Activated CD4-positive, alpha-beta T cell treated with anti-CD3 and anti-CD28 coated beads for 48 hours (primary cell): ENCODE results near the gene DDX31.
A peak's percentile ranks its signal among the peaks of the same experiment; 100 is the strongest.

Source experiments
- DNase-seq: peaks from one replicate; pipeline ENCODE4 v3.0.0-alpha.2; 2020

The DDX31 gene

DNA sequence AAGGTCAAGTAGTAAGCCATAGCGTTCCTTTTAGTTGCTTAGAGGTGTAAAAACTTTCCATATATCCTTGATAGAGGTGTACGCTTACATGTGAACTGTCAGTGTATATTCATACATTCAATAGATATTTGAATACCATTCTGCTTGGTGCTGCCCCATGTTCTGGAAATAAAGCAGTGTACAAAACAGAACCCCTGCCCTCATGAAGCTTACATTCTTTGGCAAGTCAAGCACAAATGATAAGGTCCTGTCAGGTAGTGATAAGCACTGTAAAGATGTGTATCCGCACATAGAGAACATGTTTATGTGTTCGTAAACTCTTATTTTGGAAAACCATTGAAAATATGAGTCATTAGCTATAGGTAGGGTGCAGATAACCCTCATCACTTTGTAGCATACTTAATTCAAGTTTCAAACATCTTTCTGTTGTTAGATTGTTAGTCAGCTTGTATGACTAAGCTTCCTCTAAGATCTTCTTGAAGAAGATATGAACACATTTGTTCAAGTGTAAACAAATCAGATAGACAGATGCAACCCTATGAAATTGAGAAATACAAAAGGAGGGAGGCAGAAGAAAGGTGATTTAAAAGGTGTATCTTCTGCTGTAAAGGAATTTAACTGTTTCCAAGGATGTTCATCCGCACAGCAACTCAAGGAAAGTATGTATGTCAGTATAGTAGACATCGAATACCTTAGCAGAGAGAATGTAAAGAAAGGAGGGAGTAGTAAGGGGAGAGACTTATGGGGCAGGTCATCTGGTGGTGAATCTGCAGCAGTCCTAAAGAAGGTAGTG, 2.0 kb upstream of the DDX31 start:
- DNase-seq = no peak

DNA sequence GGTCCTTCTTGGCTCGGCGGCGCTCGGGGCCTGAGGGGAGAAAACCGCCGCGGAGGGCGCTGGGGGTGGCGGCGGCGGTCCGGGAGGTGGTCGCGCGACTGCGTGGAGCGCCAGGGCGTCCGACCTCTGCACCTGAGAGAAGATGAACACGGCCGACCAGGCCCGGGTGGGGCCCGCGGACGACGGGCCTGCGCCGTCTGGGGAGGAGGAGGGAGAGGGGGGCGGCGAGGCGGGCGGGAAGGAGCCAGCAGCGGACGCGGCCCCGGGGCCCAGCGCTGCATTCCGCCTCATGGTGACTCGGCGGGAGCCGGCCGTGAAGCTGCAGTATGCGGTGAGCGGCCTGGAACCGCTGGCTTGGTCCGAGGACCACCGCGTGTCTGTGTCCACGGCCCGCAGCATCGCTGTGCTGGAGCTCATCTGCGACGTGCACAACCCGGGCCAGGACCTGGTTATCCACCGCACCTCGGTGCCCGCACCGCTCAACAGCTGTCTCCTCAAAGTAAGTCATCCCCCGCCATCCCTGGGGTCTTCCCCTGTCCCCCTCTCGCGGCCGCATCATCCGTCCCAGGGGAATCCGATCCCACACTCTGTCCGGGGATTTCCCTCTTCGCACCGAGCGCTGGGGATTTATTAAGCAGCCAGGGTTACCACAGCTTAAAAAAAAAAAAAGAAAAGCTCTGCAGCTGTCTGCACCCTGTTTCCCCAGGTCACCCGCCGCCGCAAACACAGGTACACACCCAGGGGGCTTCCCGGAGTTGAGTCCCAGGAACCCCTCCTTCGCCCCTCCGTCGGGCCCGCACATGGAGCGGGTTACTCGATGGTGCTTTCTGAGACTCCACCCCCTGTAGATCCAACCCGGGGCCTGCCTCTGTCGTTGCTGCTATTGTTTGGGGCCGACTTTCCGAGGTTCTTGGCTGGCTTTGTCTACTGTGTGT, 941 bp upstream of the DDX31 start, which contains the start of gene GTF3C4:
Gene GTF3C4 (plus strand): TSS at position 8 of the 935 bp plus-strand sequence. CDS start 135 bp downstream, at position 143.
- DNase-seq = peak; percentile 60

GRCh38 chr9:132669319-132669697, 475 bp downstream of the DDX31 start:
- no peak for DNase-seq

- no peak for DNase-seq
These were observed 5.9 kb downstream of the DDX31 start for GRCh38 chr9:132663851-132664250.

GRCh38 chr9:132663117-132663516, 6.7 kb downstream of the DDX31 start:
- no peak for DNase-seq

DNA sequence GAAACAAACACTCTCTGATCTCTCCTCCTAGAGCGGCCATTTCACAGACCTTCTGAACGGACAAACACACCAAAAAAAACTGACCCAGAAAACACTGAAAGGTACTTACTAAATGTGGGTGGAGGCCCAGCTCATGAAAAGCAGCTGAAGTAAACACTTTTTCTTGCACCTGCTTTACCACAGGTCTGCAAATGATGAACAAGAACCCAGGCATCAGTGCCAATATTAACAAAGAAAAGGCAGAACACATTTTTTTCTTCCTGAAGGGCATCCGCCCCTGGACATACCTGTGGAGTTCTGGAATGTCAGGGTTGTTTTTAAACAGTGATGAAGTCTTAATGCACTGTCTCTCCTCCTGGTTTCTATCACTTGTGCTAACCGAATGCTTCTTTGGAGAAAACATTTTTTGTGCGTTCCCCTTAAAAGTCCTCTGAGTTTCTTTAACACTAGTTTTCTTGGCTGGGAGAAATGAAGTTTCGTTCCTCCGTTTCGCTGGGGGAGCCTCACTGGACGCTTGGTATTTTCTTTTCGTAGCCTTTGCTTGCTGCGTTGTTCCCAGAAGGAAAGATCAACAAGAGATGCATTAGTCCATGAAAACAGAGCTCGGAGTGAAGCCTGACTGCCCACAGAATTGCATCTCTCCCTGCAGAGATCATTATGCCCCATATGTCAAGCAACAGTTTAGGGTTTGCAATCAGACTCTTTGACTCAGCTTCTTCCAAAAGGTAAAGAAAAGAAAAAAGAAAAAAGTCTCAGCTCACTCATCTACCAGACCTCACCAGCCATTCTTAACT, 7.4 kb downstream of the DDX31 start:
- no peak for DNase-seq

- DNase-seq = no peak
These were observed 13.5 kb downstream of the DDX31 start for GRCh38 chr9:132656299-132656698.

GRCh38 chr9:132651259-132651658, 18.5 kb downstream of the DDX31 start:
- peak; percentile 4 for DNase-seq

DNA sequence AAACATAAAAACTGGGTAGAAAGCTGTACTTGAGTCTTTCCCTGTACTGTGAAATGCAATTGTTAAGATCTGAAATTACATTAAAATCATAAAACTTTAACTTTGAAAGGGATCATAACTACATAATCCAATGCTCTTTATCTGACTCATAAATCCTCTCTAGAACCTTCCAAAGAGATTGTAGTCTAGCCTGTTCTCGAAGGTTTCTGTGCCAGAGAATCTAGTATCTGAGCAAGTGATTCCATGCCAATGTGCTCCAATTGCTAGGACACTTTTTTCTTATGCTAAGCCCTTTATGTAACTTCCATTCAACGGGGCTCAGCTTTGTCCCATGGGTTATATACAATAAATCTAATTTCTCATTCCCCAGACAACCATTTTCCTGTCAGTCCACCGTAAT, 21.1 kb downstream of the DDX31 start:
- DNase-seq = no peak

DNA sequence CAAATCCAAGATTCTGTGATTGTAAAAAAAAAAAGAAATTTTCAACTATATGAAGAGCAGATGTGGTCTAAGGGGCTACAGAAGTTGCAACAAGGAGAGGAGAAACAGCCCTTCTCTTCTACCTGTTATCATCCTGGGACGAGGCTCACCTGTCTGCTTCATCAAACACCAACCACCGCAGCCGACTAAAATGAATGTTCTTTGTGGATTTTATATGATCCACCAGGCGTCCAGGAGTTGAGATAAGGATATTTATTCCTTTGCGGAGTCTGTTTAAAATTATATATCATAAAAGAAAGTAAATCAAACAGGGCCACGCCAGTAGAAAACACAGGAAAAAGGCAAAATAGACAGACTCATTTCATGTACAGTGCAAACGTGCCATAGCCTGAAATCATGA, 21.5 kb downstream of the DDX31 start:
- DNase-seq = no peak

DNA sequence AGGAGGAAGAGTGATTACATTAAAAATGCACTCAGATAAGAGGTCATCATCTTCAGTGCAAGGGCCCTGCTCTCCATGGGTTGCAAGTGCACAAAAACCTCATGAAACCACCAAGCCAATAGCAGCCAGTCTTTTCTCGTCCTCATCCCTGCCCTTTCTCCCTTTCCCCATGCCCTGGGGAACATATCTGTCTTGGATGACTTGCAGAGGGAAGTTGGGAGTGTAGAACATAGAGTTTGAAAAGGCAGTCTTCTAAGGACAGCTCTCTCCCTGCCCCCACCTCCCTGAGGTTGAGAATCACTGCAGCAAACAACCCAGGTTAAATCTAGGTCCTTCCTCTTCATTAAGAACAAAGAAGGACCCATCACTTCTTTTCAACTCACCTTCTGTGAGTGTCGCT, 22.0 kb downstream of the DDX31 start:
- DNase-seq = no peak

GRCh38 chr9:132647355-132647754, 22.4 kb downstream of the DDX31 start:
- DNase-seq = peak; percentile 7

DNA sequence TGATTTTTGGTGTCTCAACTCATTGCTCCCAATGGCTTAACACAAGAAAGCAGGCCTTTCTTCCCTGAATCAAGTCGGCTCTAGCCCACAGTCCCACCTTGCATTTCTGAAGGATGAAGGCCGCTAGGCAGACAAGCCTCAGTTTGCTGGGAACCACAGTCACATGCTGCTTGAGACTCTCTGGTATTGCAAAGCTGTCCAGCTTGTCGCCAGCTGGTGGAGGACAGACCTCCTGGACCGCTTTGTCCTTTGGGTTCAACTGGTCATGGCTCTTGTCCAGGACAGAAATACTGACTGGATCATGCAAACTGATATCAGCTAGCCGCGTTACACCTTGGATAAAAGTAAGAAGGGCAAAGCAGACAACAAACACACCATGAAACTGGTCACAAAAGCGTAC, 23.1 kb downstream of the DDX31 start:
- DNase-seq = no peak

DNA sequence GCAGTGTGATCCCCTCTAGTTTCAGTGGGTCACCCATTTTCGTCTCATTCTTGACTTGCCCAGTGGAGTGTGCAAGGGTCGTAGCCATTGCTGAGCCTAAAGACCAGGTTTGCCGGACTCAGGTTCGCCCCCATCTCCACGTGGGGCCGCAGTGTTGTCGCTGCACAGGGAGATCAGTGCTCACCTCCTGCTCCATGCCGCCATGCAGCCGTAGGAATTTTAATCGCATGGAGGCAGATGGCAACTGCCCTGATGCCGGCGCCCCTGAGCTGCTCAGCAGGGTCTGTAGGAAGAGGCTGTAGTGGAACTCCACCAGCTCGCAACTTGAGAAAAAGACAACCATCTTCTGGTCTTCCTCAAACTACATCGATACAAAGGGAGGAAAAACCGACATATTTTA, 24.1 kb downstream of the DDX31 start:
- DNase-seq = no peak

DNA sequence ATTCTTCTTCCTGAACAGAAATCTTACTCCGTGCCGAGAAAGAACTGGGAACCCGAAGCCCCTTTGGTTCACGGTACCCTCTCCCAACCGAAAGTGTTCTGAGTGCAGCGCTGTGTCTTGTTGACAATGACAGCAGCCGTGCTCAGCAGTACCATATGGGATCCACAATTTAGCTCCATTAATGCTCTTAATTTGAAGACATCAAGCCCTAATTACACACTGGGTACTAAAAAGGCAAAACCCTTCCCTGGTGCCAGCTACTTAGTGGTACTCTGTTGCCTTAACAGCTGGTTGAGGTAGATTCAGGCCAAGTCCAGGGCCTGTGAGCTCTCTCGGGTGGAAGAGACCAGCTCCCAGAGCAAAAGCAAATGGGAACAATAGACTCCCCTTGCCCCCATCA, 24.5 kb downstream of the DDX31 start:
- DNase-seq = no peak

GRCh38 chr9:132644251-132644650, 25.5 kb downstream of the DDX31 start:
- peak; percentile 9 for DNase-seq

DNA sequence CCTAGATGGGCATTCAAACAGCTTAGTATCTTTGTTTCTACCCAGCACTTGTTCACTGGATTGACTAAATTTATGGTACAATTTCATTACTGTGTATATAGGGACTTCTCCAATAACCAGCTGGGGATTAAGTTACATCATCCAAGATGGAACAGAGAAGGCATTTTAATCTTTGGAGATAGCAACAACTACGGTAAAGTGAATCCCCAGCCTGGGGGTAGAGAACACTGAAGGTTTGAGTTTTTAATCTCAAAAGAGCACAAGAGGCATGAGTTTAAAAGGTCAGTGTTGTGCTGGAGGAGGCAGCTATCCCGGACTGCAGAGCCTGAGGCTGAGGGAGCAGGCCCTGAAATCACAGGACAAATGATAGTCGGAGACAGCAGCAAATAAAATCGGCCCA, 28.6 kb downstream of the DDX31 start:
- no peak for DNase-seq

GRCh38 chr9:132639322-132639721, 30.5 kb downstream of the DDX31 start:
- no peak for DNase-seq

DNA sequence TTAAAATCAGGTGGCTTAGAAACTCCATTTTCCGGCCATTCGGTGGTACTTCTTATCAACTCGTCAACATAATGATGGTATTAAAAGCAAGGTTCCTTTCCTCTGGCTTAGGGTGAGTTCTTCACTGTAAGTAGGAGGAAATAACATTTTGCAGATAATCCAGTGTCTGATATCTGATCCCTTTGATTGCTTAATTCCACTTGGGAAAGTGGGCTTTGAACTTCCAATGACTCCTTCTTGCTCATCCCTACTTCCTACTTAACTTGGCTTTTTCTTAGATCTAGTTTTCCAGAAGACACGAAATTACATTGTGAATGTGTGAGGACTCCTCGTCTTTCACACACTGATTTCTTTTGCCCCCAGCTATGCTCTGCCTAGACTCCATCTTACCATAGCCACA, 31.5 kb downstream of the DDX31 start:
- DNase-seq = no peak

DNA sequence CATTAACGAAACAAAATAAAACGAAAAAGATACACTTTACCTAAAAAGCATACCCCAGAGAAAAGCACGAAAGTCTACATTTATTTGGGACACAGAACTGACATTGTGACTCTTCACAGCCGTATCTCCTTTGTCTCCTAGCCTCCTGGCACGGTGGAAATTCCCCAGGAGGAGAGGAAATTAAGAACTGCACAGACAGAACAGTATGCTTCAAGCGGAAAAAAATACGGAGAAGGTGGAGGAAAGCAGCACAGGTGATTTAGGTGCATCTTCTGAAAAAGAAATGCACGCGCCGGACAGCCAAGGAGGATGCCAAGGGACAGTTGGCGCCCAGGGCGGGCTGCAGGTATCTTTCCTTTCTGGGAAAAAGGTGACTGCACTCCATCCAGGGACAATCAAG, 32.0 kb downstream of the DDX31 start:
- no peak for DNase-seq

- no peak for DNase-seq
These were observed 32.4 kb downstream of the DDX31 start for GRCh38 chr9:132637351-132637750.

GRCh38 chr9:132634327-132634726, 35.5 kb downstream of the DDX31 start:
- no peak for DNase-seq
